ENCODE results near the gene DSTN. TPM values are rescaled to one million over a fixed set of nuclear protein-coding genes. Genes with fewer than 3 reads are reported as not detected.

The DSTN gene
- total RNA-seq, 4 donors from 2014 or later, result 242 to 616 (median 360) TPM

DNA sequence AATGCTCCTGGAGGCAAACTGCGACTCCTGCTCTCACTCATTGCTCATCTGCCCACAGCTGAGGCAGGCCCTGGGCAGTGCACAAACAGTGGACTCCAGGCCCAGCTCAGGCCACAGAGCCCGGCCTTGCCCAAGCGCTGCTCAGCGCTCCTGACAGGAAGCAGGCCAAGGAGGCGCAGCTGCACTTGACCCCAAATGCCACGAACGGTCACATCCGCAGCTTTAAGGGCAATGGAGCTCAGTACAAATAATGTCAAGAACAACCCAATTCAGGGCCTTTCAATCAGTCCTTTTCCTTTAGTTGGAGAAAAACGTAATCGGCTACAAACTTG, 78.4 kb downstream of the DSTN start:
- H3K4me1 ChIP-seq, result peaks cover 4 to 93% (median 20%) of the 10 kb centered on the region in 3 donors
- H3K27me3 ChIP-seq, result no peaks in the 10 kb centered on the region
- no peak for DNase-seq
- H3K27ac ChIP-seq, result peak overlapping the region in 1 of 4 donors; percentile 18
- no peak overlapping the region for H3K4me3 ChIP-seq
- TF ChIP-seq, protein P1, sequence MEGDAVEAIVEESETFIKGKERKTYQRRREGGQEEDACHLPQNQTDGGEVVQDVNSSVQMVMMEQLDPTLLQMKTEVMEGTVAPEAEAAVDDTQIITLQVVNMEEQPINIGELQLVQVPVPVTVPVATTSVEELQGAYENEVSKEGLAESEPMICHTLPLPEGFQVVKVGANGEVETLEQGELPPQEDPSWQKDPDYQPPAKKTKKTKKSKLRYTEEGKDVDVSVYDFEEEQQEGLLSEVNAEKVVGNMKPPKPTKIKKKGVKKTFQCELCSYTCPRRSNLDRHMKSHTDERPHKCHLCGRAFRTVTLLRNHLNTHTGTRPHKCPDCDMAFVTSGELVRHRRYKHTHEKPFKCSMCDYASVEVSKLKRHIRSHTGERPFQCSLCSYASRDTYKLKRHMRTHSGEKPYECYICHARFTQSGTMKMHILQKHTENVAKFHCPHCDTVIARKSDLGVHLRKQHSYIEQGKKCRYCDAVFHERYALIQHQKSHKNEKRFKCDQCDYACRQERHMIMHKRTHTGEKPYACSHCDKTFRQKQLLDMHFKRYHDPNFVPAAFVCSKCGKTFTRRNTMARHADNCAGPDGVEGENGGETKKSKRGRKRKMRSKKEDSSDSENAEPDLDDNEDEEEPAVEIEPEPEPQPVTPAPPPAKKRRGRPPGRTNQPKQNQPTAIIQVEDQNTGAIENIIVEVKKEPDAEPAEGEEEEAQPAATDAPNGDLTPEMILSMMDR (IDR thresholded peaks at IDR 0.05), result no peak
- TF ChIP-seq POLR2A (IDR thresholded peaks at IDR 0.05), result no peak
- intact Hi-C loops (cut with DNase I), result no loop called here
- H3K36me3 ChIP-seq, result peaks cover 0 to 14% (median 0%) of the 10 kb centered on the region in 3 donors
- 59 to 79% methylated on average over 8 to 9 of the region's 10 CpGs for WGBS, 2 donors
- H3K9me3 ChIP-seq, result no peaks in the 10 kb centered on the region

DNA sequence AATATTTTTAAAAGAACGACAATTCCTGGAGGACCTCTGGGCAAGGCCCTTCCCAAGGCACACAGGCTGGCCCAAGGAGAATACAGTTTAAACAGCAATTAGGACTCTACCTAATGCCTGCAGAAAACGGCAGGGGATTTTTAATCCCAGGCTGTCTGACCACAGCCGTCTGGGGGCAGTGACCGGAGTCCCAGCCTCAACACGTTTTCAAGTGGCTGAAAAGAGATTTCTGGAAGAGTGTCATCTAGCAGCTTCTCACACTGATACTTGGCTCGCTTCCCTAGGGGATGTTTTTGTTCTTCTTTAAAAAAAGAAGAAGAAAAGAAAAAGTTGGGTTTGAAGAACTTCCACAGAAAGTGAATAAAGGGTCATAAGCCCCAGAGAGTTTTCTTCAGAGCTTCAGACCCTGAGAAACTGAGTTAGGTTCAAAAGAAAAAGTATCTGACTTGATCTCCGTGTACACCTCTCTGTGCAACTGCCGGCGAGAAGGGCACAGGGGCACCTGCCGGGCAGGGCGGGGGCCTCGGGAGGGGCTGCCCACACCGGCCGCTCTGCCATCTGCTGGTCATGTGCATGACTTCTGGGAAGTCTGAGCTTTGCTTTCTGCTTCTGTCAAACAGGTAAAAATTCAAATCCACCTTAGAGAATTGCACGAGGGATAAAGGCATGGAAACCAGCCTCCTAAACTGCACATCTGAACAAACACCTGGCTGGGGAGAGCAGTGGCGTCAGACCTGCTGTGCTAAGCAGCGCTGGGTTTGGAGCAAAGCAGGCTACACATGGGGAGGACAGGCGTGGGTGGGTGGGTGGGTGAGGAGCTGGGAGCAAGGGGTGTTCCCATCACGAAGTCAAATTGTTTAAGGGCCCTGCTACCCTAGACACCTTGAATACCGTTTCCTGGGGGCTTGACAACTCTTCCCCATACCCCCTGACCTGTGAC, 79.2 kb downstream of the DSTN start:
- 49 to 59% methylated on average over 12 to 19 of the region's 20 CpGs for WGBS, 2 donors
- DNase-seq, result no peak
- H3K4me1 ChIP-seq, result peaks cover 4 to 85% (median 20%) of the 10 kb centered on the region in 3 donors
- H3K36me3 ChIP-seq, result peaks cover 0 to 14% (median 0%) of the 10 kb centered on the region in 3 donors
- no peaks in the 10 kb centered on the region for H3K27me3 ChIP-seq
- TF ChIP-seq, protein P1 (IDR thresholded peaks at IDR 0.05), result peak in 4 of 6 experiments; percentile 28 to 42 (median 33)
- TF ChIP-seq POLR2A (IDR thresholded peaks at IDR 0.05), result no peak
- intact Hi-C loops (cut with DNase I), result no loop called here
- H3K9me3 ChIP-seq, result no peaks in the 10 kb centered on the region
- H3K27ac ChIP-seq, result peak overlapping the region in 1 of 4 donors; percentile 18
- no peak overlapping the region for H3K4me3 ChIP-seq

DNA sequence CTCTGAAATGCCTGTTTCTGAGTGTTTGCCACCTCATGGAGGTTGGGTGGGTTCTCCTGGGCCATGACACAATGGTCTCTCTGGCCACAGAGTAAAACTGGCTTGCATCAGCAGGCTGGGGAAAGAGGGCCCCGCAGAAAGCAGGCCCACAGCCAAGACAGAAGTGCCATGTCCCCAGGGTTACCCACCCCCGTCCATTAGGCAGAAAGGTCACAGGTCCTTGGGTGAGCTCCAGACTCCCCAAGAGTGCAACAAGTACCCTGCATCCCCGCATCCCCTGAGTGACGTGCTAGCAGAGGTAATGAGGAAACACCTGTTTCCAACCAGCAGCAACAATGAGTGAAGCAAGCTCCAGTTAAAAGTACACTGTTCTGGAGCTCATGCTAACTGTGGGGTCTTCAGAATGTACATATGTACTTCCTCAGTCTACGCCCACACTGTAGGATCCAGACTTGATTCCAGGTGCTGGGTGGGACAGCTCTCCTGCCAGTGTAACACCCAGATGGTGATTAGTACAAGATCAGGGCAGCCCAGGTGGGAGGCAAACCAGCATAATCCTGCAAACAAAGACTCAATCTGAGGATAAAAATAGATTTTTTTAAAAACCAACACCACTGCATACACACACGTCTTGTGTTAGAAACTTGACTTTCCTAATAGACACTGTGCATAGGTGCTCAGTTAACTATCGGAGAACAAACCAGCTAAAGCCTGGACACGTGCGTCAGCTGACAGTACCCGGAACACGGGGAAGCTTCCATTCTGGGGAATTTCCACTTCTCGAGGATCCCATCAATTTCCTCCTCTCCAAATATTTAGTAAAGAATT, 80.6 kb downstream of the DSTN start:
- Histone ChIP-seq H3K36me3 (peaks cover 0 to 22% (median 0%) of the 10 kb centered on the region in 3 donors), H3K4me3 (no peak overlapping the region), H3K9me3 (no peaks in the 10 kb centered on the region), H3K4me1 (peaks cover 4 to 78% (median 20%) of the 10 kb centered on the region in 3 donors), H3K27ac (peak overlapping the region in 2 of 4 donors; percentile 17 to 49), H3K27me3 (no peaks in the 10 kb centered on the region)
- intact Hi-C loops (cut with DNase I), result no loop called here
- DNase-seq, result no peak
- WGBS, 2 donors, result 47 to 51% methylated on average over 9 to 11 of the region's 12 CpGs
- no peak for TF ChIP-seq POLR2A (IDR thresholded peaks at IDR 0.05)
- TF ChIP-seq, protein P1 (IDR thresholded peaks at IDR 0.05), result no peak

DNA sequence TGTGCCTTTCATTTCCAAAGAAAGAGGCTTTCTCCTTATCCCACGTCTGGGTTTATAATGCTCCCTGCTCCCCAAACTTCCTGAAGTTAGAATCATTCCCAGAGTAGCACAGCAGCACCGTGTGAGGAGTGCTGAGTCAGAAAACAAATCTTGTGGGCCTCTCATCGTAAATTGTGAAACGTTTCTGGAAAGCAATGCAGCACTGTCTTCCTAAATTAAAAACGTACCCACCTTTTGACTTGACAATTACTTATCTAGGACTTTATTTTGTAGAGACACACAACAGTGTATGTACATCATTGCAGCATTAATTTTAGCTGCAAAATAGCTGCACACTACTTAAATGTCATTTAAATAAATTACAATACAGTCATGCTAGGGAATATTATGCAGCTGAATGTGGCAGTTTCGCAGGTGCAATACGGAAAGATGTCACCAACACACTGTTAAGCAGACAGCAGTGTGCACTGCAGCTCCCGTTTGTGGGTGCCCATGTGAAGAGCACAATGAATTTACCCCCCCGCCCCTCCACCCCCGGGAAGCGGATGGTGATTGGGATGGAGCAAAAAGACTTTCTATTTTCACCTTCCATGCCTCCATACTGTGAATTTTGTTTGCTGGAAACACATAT, 81.4 kb downstream of the DSTN start:
- H3K36me3 ChIP-seq, result peaks cover 0 to 27% (median 0%) of the 10 kb centered on the region in 3 donors
- 33 to 42% methylated on average over 11 of the region's 11 CpGs for WGBS, 2 donors
- TF ChIP-seq POLR2A (IDR thresholded peaks at IDR 0.05), result no peak
- TF ChIP-seq, protein P1 (IDR thresholded peaks at IDR 0.05), result no peak
- H3K4me1 ChIP-seq, result peaks cover 4 to 80% (median 20%) of the 10 kb centered on the region in 3 donors
- no peaks in the 10 kb centered on the region for H3K9me3 ChIP-seq
- no peak overlapping the region for H3K4me3 ChIP-seq
- no peaks in the 10 kb centered on the region for H3K27me3 ChIP-seq
- DNase-seq, result no peak
- H3K27ac ChIP-seq, result peak overlapping the region in 1 of 4 donors; percentile 49
- intact Hi-C loops (cut with DNase I), result no loop called here

All from esophagus squamous epithelium (tissue), 5 donors.